GM18517 (cell line): ENCODE results near the gene SUPT4H1.

ENCODE experiments used
- ATAC-seq: cut with Tn5 transposase; IDR thresholded peaks from one replicate; pipeline ENCODE4 v1.9.1; 2021; ENCODE audit warnings: mild to moderate bottlenecking, moderate library complexity; ENCODE audit not compliant: unreplicated experiment

SUPT4H1 gene

DNA sequence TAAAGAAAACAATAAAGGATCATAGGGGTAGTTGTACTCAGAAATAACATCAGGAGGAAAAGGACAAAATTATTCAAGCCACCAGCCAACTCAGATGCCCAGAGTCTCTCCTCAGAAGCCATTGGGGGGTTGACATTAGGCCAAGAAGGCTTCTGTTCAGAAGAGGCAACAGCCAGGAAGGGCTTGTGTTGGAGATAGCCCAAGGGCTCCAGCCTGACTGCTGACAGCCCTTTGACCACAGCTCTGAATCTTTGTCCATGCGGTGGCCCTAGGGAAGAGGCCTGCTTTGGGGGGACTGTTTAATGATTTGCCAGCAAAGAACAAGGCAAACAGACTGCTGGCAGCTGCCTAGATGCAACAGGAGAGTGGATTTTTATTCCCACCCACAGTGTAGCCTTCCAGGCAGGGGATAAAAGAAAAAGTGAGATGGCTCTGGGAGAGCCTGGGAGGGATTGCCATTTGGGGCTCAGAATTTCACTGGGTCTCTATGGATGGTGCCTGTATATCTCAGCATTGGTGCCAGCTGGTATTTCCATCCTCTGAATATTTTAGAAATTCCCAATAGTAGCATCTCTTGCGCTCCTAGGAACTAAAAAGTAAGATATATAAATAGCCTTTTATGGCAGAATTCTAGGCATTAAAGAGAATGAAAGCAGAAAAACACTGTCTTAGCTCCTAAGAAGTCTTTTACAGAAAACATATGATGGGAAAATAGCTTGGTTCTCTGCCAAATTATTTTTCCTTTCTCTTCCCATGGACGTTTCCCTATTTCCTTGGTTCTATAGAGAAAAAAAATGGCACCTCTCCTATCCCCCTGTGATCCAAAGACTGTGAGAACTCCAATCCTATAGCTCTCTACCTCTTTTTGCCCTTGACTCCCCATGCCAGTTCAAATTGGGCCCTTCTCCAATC lies 29.4 kb upstream of the SUPT4H1 start:
- ATAC-seq, result no peak

GRCh38 chr17:58380207-58381123 lies 28.5 kb upstream of the SUPT4H1 start:
- ATAC-seq, result no peak

- no peak for ATAC-seq
These were observed 27.5 kb upstream of the SUPT4H1 start for GRCh38 chr17:58379511-58379824.

DNA sequence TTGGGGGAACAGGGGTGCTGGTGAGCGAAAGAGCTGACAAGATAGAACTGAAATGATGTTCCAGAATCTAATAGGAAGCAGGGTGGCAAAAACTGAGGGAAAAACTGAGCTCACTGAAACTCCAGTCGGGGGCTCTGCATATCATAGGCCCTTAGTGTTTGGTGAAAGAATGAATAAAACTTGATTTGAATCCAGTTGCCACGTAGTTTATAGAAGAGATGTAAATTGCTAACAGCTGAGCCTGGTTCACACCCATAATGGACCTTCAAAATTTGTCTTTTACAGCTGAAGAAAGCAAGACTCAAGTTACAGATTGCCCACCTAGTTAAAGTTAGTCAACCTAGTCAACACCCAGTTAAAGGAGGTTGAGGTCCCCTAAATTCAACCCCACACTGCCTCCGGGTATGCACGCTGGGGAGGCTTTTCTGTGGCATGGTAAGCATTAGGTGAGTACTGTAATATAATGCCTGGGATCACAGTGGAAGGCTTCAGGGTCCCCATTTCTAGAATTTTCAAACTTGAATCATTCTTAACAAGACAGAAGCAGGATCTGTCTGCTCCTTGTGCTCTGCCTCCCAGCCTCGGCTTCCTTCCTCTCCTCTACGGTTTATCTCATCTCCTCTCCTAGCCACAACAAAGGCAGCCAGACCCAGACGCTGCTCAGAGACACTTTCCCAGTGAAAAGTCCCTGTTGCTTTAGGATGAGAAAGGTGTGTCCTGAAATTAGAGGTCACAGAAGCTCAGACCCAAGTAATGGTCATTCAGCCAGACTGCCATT lies 26.9 kb upstream of the SUPT4H1 start:
- no peak for ATAC-seq

- no peak for ATAC-seq
These were observed 25.7 kb upstream of the SUPT4H1 start for GRCh38 chr17:58377661-58378060.

GRCh38 chr17:58377093-58377601 lies 25.1 kb upstream of the SUPT4H1 start:
- no peak for ATAC-seq

DNA sequence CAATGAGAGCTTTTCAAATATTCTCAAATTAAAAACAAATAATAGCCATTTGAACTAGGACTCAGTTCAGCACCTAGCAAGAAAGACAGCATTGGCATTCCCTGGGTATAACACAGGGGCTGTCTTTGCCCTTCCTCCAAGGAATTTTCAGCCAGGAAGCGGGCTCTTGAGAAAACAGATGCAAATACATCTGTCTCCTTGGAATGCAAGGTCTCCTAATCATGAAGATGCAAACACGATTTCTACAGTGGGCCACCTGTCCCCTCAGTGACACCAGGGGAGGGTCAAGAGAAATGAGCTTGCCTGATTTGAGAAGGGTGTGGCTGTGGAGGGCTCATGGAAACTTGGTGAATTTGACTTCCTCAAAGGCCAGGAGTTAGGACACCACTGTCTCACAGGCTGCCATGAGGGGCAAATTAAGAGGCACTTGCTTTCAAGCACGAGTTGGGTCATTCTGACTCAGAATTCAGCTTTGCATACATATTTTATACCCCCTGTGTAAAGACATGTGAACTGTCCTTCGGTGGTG lies 24.5 kb upstream of the SUPT4H1 start:
- no peak for ATAC-seq

- no peak for ATAC-seq
These were observed 23.8 kb upstream of the SUPT4H1 start for GRCh38 chr17:58375811-58376210.

- ATAC-seq, result no peak
These were observed 23.3 kb upstream of the SUPT4H1 start for GRCh38 chr17:58375256-58375655.

DNA sequence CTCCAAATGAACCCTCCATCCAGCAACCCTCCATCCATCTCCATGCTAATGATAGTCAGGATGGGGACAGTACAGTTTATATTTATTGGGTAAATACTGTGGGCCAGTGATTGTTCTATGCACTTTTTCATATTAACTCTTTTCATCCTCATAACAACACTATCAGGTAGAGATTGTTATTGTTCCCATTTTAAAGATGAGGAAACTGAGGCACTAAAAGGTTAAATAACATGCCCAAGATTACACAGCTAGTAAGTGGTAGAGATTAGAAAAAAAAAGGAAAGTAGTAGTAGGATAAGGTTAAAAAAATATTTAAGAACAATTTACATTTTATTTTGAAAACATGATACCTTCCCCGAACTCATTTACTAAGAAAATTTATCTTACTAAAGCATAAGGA lies 21.9 kb upstream of the SUPT4H1 start:
- ATAC-seq, result no peak

DNA sequence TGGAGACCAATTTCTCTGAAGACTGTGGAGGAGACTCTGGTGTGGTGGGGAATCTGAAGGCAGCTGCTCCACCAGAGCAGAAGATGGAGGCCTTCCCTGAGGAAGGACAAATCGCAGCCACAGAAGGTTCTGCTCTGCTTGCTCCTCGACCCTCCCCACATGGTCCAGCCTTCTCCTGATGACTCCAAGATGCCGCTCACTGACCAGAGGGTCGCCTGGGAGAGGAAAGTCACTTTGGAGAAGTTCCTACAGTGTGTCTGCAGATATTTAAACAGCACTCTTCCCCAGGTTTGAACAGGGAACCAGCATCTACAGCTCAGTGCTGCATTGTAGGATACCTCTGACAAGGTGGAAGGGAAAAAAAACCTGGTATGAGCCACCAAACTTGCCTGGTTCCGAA lies 21.0 kb upstream of the SUPT4H1 start:
- ATAC-seq, result no peak

DNA sequence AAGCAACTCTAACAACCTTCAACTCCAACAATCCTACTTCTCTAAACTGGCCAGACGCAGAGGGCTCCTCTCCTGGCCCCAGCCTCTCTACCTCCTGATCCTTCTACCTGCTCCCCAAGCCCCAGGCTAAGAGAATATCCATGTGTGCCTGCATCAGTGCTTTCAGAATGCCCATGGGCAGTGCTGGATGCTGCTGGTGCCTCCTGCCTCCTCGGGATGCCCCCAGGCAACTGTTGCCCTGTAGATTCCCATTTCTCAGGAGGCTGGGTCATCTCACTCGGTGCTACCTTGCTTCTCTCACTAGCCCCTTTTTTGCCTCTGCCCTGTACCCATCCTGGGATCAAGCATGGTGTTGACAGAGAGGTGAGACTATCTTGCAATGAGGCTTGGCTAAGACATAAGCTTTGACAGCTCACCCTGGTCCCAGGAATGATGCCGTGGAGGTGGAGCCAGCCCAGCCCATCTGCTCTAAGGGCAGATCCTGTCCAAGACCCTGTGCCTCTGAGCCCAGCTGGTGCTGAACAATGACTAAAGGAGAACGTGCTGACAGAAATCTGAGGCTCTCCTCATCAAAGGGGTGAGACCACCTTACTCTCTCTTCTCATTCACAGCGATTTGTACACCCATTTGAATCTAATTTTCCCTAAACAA lies 19.4 kb upstream of the SUPT4H1 start:
- no peak for ATAC-seq

GRCh38 chr17:58370716-58371115 lies 18.7 kb upstream of the SUPT4H1 start:
- no peak for ATAC-seq

DNA sequence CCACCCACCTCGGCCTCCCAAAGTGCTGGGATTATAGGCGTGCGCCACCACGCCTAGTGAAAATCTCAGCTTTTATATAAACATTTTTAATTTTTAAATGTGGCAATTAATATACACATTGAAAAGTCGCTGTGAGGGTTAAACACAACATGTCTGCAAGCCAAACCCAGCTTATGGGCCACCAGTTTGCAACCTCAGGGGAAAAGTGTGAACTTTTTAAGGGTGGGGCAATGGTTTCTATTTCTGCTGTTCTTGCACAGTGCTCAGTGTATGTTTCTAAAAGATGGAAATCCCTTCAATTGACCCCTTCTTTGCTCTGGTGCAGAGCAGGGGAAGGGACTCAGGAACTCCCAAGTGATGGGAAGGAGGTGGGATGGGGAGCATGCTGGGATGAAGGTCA lies 18.3 kb upstream of the SUPT4H1 start:
- ATAC-seq, result no peak

- no peak for ATAC-seq
These were observed 17.4 kb upstream of the SUPT4H1 start for GRCh38 chr17:58369214-58370031.

GRCh38 chr17:58368860-58369213 lies 16.8 kb upstream of the SUPT4H1 start:
- no peak for ATAC-seq

- ATAC-seq, result no peak
These were observed 15.5 kb upstream of the SUPT4H1 start for GRCh38 chr17:58367461-58367860.

GRCh38 chr17:58365980-58366595 lies 14.1 kb upstream of the SUPT4H1 start:
- ATAC-seq, result no peak
